ENCODE results near the gene SYT11. TPM values are rescaled to one million over a fixed set of nuclear protein-coding genes. Genes with fewer than 3 reads are reported as not detected.

Gene SYT11
- polyA plus RNA-seq, 3 donors, result 5.1 to 11.0 (median 9.6) TPM

DNA sequence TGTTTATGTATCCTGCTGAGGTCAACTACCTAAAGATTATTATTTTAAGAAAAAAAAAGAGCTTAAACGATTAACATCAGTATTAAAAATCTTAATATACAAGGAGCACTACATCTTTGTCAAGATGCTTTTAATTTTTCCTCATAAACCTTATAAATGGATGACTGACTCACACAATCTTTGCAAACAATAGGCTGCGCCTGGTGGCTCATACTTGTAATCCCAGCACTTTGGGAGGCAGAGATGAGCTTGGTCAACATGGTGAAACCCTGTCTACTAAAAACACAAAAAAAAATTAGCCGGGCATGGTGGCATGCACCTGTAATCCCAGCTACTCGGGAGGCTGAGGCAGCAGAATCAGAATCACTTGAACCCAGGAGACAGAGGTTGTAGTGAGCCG, 73.1 kb downstream of the SYT11 start:
- H3K27ac Mint-ChIP-seq, result peak overlapping the region in 1 of 7 donors; percentile 25
- no peaks in the 10 kb centered on the region for H3K27me3 Mint-ChIP-seq (ENCODE audit: low read depth in 3 of 3)
- Histone ChIP-seq H3K4me2 (replicated peaks; ENCODE audit: extremely low read depth, low read length, poor library complexity, severe bottlenecking) (no peak overlapping the region), H3K9ac (ENCODE audit: insufficient read depth, low read length, poor library complexity, severe bottlenecking) (no peak overlapping the region), H3K9me3 (replicated peaks in 1 of 2; ENCODE audit: control insufficient read depth in 1 of 2, insufficient read depth in 1 of 2, low read length in 2 of 2) (no peaks in the 10 kb centered on the region), H3K27ac (ENCODE audit: low read depth in 1 of 2, low read length in 2 of 2) (peak overlapping the region in 1 of 2 donors; percentile 11), H3K27me3 (ENCODE audit: control insufficient read depth in 2 of 2, insufficient read depth in 2 of 2, low read length in 2 of 2) (no peaks in the 10 kb centered on the region), H3K79me2 (ENCODE audit: insufficient read depth, low read length) (peaks cover 53% of the 10 kb centered on the region), H3K4me3 (replicated peaks in 1 of 3; ENCODE audit: low read depth in 2 of 3, low read length in 3 of 3) (no peak overlapping the region), H2AFZ (ENCODE audit: insufficient read depth, low read depth, low read length, poor library complexity, severe bottlenecking) (no peak overlapping the region), H3K4me1 (ENCODE audit: control insufficient read depth in 1 of 2, insufficient read depth in 2 of 2, low read length in 2 of 2) (peaks cover 18 to 38% of the 10 kb centered on the region in 2 donors), H4K20me1 (ENCODE audit: insufficient read depth, low read length) (peaks cover 47% of the 10 kb centered on the region), H3K36me3 (replicated peaks in 1 of 2; ENCODE audit: control insufficient read depth in 1 of 2, insufficient read depth in 2 of 2, low read length in 2 of 2) (peaks cover 45 to 48% of the 10 kb centered on the region in 2 donors)
- no peaks in the 10 kb centered on the region for H3K9me3 Mint-ChIP-seq
- H3K36me3 Mint-ChIP-seq, result peaks cover 43 to 55% of the 10 kb centered on the region in 2 donors
- TF ChIP-seq, protein P1, sequence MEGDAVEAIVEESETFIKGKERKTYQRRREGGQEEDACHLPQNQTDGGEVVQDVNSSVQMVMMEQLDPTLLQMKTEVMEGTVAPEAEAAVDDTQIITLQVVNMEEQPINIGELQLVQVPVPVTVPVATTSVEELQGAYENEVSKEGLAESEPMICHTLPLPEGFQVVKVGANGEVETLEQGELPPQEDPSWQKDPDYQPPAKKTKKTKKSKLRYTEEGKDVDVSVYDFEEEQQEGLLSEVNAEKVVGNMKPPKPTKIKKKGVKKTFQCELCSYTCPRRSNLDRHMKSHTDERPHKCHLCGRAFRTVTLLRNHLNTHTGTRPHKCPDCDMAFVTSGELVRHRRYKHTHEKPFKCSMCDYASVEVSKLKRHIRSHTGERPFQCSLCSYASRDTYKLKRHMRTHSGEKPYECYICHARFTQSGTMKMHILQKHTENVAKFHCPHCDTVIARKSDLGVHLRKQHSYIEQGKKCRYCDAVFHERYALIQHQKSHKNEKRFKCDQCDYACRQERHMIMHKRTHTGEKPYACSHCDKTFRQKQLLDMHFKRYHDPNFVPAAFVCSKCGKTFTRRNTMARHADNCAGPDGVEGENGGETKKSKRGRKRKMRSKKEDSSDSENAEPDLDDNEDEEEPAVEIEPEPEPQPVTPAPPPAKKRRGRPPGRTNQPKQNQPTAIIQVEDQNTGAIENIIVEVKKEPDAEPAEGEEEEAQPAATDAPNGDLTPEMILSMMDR (IDR thresholded peaks at IDR 0.05), result no peak
- no CpG with 5 or more reads among the region's 5 CpGs for WGBS (ENCODE audit: insufficient coverage)
- peaks cover 20% of the 10 kb centered on the region for H3K4me1 Mint-ChIP-seq
- no peak for DNase-seq
- H3K4me3 Mint-ChIP-seq, result no peak overlapping the region
- intact Hi-C loops (cut with micrococcal nuclease), result loop anchor here (5.0 kb wide), 2 partner anchors 120 to 135 kb away; partner anchors contain the start of genes LAMTOR2 (in 1 of the 2) and UBQLN4 (in 1 of the 2)

DNA sequence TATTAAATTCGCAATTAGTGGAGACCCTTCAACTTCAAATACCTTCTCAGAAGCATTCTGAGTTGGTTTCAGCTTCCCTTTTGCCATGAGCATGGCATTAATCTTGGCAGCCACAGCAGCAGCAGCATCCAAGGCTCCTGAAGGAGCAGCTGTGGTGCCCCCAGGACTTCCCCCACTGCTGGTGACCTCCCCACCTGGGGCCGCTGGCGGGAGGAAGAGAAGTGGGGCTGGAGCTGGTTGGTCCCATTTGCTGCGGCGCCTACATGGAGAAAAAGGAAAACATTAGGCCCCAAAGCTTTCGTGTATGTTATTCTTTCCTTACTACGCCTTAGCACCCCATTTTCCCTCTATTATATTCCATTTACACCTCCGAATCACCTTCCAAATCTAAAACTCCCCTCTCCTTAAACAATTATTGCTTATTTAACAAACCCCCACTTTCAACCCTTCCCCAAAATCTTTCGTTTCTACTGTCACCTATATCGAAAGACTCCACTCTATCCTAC, 74.3 kb downstream of the SYT11 start:
- H2AFZ ChIP-seq (ENCODE audit: insufficient read depth, low read depth, low read length, poor library complexity, severe bottlenecking), result peak overlapping the region; percentile 87
- no peak overlapping the region for H3K27ac Mint-ChIP-seq
- WGBS (ENCODE audit: insufficient coverage), result 8% methylated on average over 6 of the region's 10 CpGs
- H3K79me2 ChIP-seq (ENCODE audit: insufficient read depth, low read length), result peaks cover 53% of the 10 kb centered on the region
- no peak overlapping the region for H3K4me3 Mint-ChIP-seq
- H3K27ac ChIP-seq (ENCODE audit: low read depth in 1 of 2, low read length in 2 of 2), result peak overlapping the region; percentile 88 to 94
- peaks cover 35 to 37% of the 10 kb centered on the region in 2 donors for H3K36me3 ChIP-seq (replicated peaks in 1 of 2; ENCODE audit: control insufficient read depth in 1 of 2, insufficient read depth in 2 of 2, low read length in 2 of 2)
- no peaks in the 10 kb centered on the region for H3K27me3 ChIP-seq (ENCODE audit: control insufficient read depth in 2 of 2, insufficient read depth in 2 of 2, low read length in 2 of 2)
- H3K4me2 ChIP-seq (replicated peaks; ENCODE audit: extremely low read depth, low read length, poor library complexity, severe bottlenecking), result peak overlapping the region; percentile 84
- peak overlapping the region; percentile 88 for H3K9ac ChIP-seq (ENCODE audit: insufficient read depth, low read length, poor library complexity, severe bottlenecking)
- peaks cover 25% of the 10 kb centered on the region for H3K4me1 Mint-ChIP-seq
- peaks cover 22 to 44% of the 10 kb centered on the region in 2 donors for H3K4me1 ChIP-seq (ENCODE audit: control insufficient read depth in 1 of 2, insufficient read depth in 2 of 2, low read length in 2 of 2)
- TF ChIP-seq, protein P1 (IDR thresholded peaks at IDR 0.05), result no peak
- H3K9me3 ChIP-seq (replicated peaks in 1 of 2; ENCODE audit: control insufficient read depth in 1 of 2, insufficient read depth in 1 of 2, low read length in 2 of 2), result no peaks in the 10 kb centered on the region
- H4K20me1 ChIP-seq (ENCODE audit: insufficient read depth, low read length), result peaks cover 40% of the 10 kb centered on the region
- intact Hi-C loops (cut with micrococcal nuclease), result loop anchor here (1.0 to 5.0 kb wide), 4 partner anchors 22 to 134 kb away; partner anchors contain the start of genes LAMTOR2 (in 2 of the 2), RIT1 (in 1 of the 2) and UBQLN4 (in 1 of the 2)
- peaks cover 0 to 2% (median 0%) of the 10 kb centered on the region in 3 donors for H3K27me3 Mint-ChIP-seq (ENCODE audit: low read depth in 3 of 3)
- H3K9me3 Mint-ChIP-seq, result no peaks in the 10 kb centered on the region
- H3K36me3 Mint-ChIP-seq, result peaks cover 33 to 43% of the 10 kb centered on the region in 2 donors
- H3K4me3 ChIP-seq (replicated peaks in 1 of 3; ENCODE audit: low read depth in 2 of 3, low read length in 3 of 3), result peak overlapping the region; percentile 63 to 96 (median 94)
- DNase-seq, result no peak
